Thoracic aorta (tissue), 2 donors: ENCODE results near the gene CARD14. TPM values are rescaled to one million over a fixed set of nuclear protein-coding genes. Genes with fewer than 3 reads are reported as not detected.

Source experiments
- ATAC-seq: fragments of 150-250 bp; one replicate; pipeline ENCODE4 v1.8.0; 2017; ENCODE audit warnings: low read depth; ENCODE audit not compliant: insufficient number of reproducible peaks, low FRiP score
- DNase-seq: peaks from one replicate; pipeline ENCODE4 v3.0.0-alpha.2; 2020; ENCODE audit warnings: low spot score
- H3K27ac ChIP-seq, 2 donors: fragments of 200-600 bp; sonication (generic); 1 replicate in 1 of 2; 2 replicates in 1 of 2; pipeline ENCODE4 v1.5.1; 2016; ENCODE audit warnings: mild to moderate bottlenecking in 2 of 2, moderate library complexity in 2 of 2
- H3K27me3 ChIP-seq: fragments of 200-600 bp; sonication (generic); replicated peaks from 2 replicates; pipeline ENCODE4 v1.6.0; 2016; ENCODE audit warnings: mild to moderate bottlenecking; ENCODE audit not compliant: insufficient read depth
- H3K36me3 ChIP-seq: fragments of 200-600 bp; sonication (generic); one replicate; pipeline ENCODE4 v1.5.1; 2016
- H3K4me1 ChIP-seq, 2 donors: fragments of 200-600 bp; sonication (generic); 1 replicate in 1 of 2; 2 replicates in 1 of 2; pipeline versions ENCODE4 v1.5.1 to v1.6.0; 2016; ENCODE audit warnings: low read depth in 2 of 2, mild to moderate bottlenecking in 1 of 2; ENCODE audit not compliant: control insufficient read depth in 1 of 2
- H3K4me3 ChIP-seq: fragments of 200-600 bp; sonication (generic); 2 replicates; pipeline ENCODE4 v1.5.1; 2016; ENCODE audit warnings: mild to moderate bottlenecking
- H3K9me3 ChIP-seq: fragments of 200-600 bp; sonication (generic); 2 replicates; pipeline ENCODE4 v1.5.1; 2016
- CTCF ChIP-seq: fragments of 200-600 bp; sonication (generic); IDR thresholded peaks from one replicate; pipeline ENCODE4 v1.5.1; 2019; ENCODE audit warnings: antibody characterized with exemption
- total RNA-seq, 2 donors: library from RNA; depleted of rRNA; stranded (reverse); fragments of >200 nt; gene quantifications; one replicate each; pipeline versions ENCODE4 v1.1.0 to v1.2.3, GENCODE V29; 2016

CARD14 gene
- total RNA-seq, 2 donors from 2014 or later = not detected

GRCh38 chr17:80180192-80180591 is 10.4 kb downstream of the CARD14 start:
- no peak for TF ChIP-seq CTCF
- H3K4me1 ChIP-seq = no peaks in the 10 kb centered on the region
- ATAC-seq = no peak
- H3K36me3 ChIP-seq = no peaks in the 10 kb centered on the region
- no peaks in the 10 kb centered on the region for H3K27me3 ChIP-seq
- no peaks in the 10 kb centered on the region for H3K9me3 ChIP-seq
- no peak overlapping the region for H3K27ac ChIP-seq
- no peak for DNase-seq
- no peak overlapping the region for H3K4me3 ChIP-seq

- TF ChIP-seq CTCF = no peak
Measured at GRCh38 chr17:80181431-80181830, 11.6 kb downstream of the CARD14 start.

GRCh38 chr17:80182118-80182844 is 12.5 kb downstream of the CARD14 start:
- no peak for DNase-seq

More at GRCh38 chr17:80181431-80181830, 11.6 kb downstream of the CARD14 start:
- no peaks in the 10 kb centered on the region for H3K36me3 ChIP-seq
- DNase-seq (no peak), ATAC-seq (no peak)
- no peaks in the 10 kb centered on the region for H3K27me3 ChIP-seq
- no peaks in the 10 kb centered on the region for H3K4me1 ChIP-seq
- no peaks in the 10 kb centered on the region for H3K9me3 ChIP-seq
- H3K4me3 ChIP-seq = no peak overlapping the region
- H3K27ac ChIP-seq = no peak overlapping the region

GRCh38 chr17:80182845-80183223 is 13.0 kb downstream of the CARD14 start:
- no peak overlapping the region for H3K4me3 ChIP-seq
- no peak for TF ChIP-seq CTCF
- no peaks in the 10 kb centered on the region for H3K36me3 ChIP-seq
- H3K4me1 ChIP-seq = peaks cover 0 to 1% of the 10 kb centered on the region in 2 donors
- H3K27ac ChIP-seq = no peak overlapping the region
- ATAC-seq (no peak), DNase-seq (no peak)
- H3K27me3 ChIP-seq = no peaks in the 10 kb centered on the region
- H3K9me3 ChIP-seq = no peaks in the 10 kb centered on the region

More at GRCh38 chr17:80182118-80182844, 12.5 kb downstream of the CARD14 start:
- Histone ChIP-seq H3K4me3 (no peak overlapping the region), H3K27ac (no peak overlapping the region), H3K27me3 (no peaks in the 10 kb centered on the region), H3K4me1 (no peaks in the 10 kb centered on the region), H3K36me3 (no peaks in the 10 kb centered on the region), H3K9me3 (no peaks in the 10 kb centered on the region)
- no peak for TF ChIP-seq CTCF
- ATAC-seq = no peak

- Histone ChIP-seq H3K27ac (no peak overlapping the region), H3K4me1 (peaks cover 0 to 4% of the 10 kb centered on the region in 2 donors), H3K27me3 (no peaks in the 10 kb centered on the region), H3K36me3 (no peaks in the 10 kb centered on the region), H3K4me3 (no peak overlapping the region), H3K9me3 (no peaks in the 10 kb centered on the region)
- no peak for ATAC-seq
- no peak for DNase-seq
- TF ChIP-seq CTCF = no peak
Measured at GRCh38 chr17:80183581-80184422, 14.0 kb downstream of the CARD14 start.
